GM13976 (cell line): ENCODE measurements around the gene TSC2.

Source experiments
- DNase-seq: peaks from one replicate; pipeline ENCODE4 v3.0.0; 2012; ENCODE audit warnings: low spot score
- in situ Hi-C: fragments of 300-500 bp; cut with MboI; formaldehyde crosslinking; loops from one replicate; pipeline ENCODE4 v1.12.0; 2022; ENCODE audit warnings: low sequenced_read_pairs, mixed read lengths, inconsistent platforms; ENCODE audit not compliant: unreplicated experiment
- TF ChIP-seq, protein P1 (sequence below): IDR thresholded peaks from 2 replicates; pipeline ENCODE4 v1.5.1; 2012; ENCODE audit warnings: borderline replicate concordance, mild to moderate bottlenecking; ENCODE audit not compliant: insufficient read depth; ENCODE audit errors: extremely low read depth, missing control alignments, control extremely low read depth

Gene TSC2

DNA sequence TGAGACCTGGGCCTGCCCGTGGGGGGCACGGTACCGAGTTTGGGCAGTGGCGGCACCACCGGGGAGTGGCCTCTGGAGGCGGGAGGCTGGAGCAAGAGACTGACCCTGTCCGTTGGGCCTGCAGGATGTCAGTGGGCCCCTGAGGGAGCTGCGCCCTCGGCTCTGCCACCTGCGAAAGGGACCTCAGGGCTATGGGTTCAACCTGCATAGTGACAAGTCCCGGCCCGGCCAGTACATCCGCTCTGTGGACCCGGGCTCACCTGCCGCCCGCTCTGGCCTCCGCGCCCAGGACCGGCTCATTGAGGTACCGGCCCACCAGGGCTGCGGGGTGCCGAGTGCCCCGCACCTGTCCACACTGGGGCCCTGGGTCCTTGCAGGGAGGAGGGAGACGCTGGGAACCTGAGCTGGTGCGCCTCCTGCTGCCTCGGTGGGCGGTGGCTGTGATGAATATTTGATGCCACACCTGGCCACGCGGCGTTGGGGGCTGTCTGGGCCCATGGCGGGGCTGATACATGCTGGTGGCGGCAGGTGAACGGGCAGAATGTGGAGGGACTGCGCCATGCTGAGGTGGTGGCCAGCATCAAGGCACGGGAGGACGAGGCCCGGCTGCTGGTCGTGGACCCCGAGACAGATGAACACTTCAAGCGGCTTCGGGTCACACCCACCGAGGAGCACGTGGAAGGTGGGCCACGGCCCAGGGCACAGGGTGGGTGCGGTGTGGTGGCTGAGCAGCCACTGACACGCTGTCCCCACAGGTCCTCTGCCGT, 11.4 kb upstream of the TSC2 start:
- in situ Hi-C loops = no loop called here
- TF ChIP-seq, protein P1, sequence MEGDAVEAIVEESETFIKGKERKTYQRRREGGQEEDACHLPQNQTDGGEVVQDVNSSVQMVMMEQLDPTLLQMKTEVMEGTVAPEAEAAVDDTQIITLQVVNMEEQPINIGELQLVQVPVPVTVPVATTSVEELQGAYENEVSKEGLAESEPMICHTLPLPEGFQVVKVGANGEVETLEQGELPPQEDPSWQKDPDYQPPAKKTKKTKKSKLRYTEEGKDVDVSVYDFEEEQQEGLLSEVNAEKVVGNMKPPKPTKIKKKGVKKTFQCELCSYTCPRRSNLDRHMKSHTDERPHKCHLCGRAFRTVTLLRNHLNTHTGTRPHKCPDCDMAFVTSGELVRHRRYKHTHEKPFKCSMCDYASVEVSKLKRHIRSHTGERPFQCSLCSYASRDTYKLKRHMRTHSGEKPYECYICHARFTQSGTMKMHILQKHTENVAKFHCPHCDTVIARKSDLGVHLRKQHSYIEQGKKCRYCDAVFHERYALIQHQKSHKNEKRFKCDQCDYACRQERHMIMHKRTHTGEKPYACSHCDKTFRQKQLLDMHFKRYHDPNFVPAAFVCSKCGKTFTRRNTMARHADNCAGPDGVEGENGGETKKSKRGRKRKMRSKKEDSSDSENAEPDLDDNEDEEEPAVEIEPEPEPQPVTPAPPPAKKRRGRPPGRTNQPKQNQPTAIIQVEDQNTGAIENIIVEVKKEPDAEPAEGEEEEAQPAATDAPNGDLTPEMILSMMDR = no peak
- no peak for DNase-seq

- TF ChIP-seq, protein P1 = no peak
- no peak for DNase-seq
- in situ Hi-C loops = no loop called here
These were observed 10.7 kb upstream of the TSC2 start for GRCh38 chr16:2037115-2037514.

- DNase-seq = no peak
- TF ChIP-seq, protein P1 = no peak
- in situ Hi-C loops = no loop called here
These were observed 10.0 kb upstream of the TSC2 start for GRCh38 chr16:2037647-2038381.

GRCh38 chr16:2038382-2039231, 9.2 kb upstream of the TSC2 start:
- TF ChIP-seq, protein P1 = no peak
- in situ Hi-C loops = no loop called here
- DNase-seq = no peak

- DNase-seq = no peak
- TF ChIP-seq, protein P1 = no peak
- in situ Hi-C loops = no loop called here
These were observed 8.3 kb upstream of the TSC2 start for GRCh38 chr16:2039274-2040031.
